GM19397 (cell line): Measurements from ENCODE around the gene DNAH8.

Experiments
- ATAC-seq: cut with Tn5 transposase; IDR thresholded peaks from one replicate; pipeline ENCODE4 v1.9.1; 2021; ENCODE audit warnings: mild to moderate bottlenecking, moderate library complexity; ENCODE audit not compliant: unreplicated experiment

The DNAH8 gene

GRCh38 chr6:39003492-39003891 is 288.4 kb downstream of the DNAH8 start:
- no peak for ATAC-seq

- ATAC-seq: no peak
Measured at GRCh38 chr6:39004801-39005200, 289.7 kb downstream of the DNAH8 start.

GRCh38 chr6:39005774-39006173 is 290.7 kb downstream of the DNAH8 start:
- ATAC-seq: no peak

GRCh38 chr6:39007575-39007974 is 292.5 kb downstream of the DNAH8 start:
- no peak for ATAC-seq

GRCh38 chr6:39008737-39009136 is 293.6 kb downstream of the DNAH8 start:
- no peak for ATAC-seq

- no peak for ATAC-seq
Measured at GRCh38 chr6:39009476-39009875, 294.4 kb downstream of the DNAH8 start.

- no peak for ATAC-seq
Measured at GRCh38 chr6:39016839-39017546, 301.9 kb downstream of the DNAH8 start.

GRCh38 chr6:39017547-39017880 is 302.4 kb downstream of the DNAH8 start:
- no peak for ATAC-seq

GRCh38 chr6:39018103-39018502 is 303.0 kb downstream of the DNAH8 start:
- no peak for ATAC-seq

- no peak for ATAC-seq
Measured at GRCh38 chr6:39020136-39020535, 305.0 kb downstream of the DNAH8 start.

- ATAC-seq: no peak
Measured at GRCh38 chr6:39021041-39021440, 305.9 kb downstream of the DNAH8 start.

GRCh38 chr6:39021779-39022178 is 306.7 kb downstream of the DNAH8 start:
- ATAC-seq: no peak

GRCh38 chr6:39026175-39026574 is 311.1 kb downstream of the DNAH8 start:
- ATAC-seq: no peak

- ATAC-seq: no peak
Measured at GRCh38 chr6:39029156-39030011, 314.3 kb downstream of the DNAH8 start.

- ATAC-seq: no peak
Measured at GRCh38 chr6:39035681-39036080, 320.6 kb downstream of the DNAH8 start.

GRCh38 chr6:39037082-39037508 is 322.0 kb downstream of the DNAH8 start:
- no peak for ATAC-seq

GRCh38 chr6:39037707-39038106 is 322.6 kb downstream of the DNAH8 start:
- no peak for ATAC-seq

GRCh38 chr6:39040080-39040673 is 325.1 kb downstream of the DNAH8 start:
- no peak for ATAC-seq

GRCh38 chr6:39041072-39041471 is 326.0 kb downstream of the DNAH8 start:
- ATAC-seq: no peak

- ATAC-seq: no peak
Measured at GRCh38 chr6:39043776-39044175, 328.7 kb downstream of the DNAH8 start.

- no peak for ATAC-seq
Measured at GRCh38 chr6:39044181-39044580, 329.1 kb downstream of the DNAH8 start.
